HG03039 (cell line): ENCODE results near the gene HNF1B.

ENCODE experiments used
- ATAC-seq: cut with Tn5 transposase; IDR thresholded peaks from one replicate; pipeline ENCODE4 v1.9.1; 2021; ENCODE audit warnings: mild to moderate bottlenecking, moderate library complexity; ENCODE audit not compliant: unreplicated experiment

Gene HNF1B

GRCh38 chr17:37737081-37737480, 7.8 kb downstream of the HNF1B start:
- ATAC-seq = no peak

DNA sequence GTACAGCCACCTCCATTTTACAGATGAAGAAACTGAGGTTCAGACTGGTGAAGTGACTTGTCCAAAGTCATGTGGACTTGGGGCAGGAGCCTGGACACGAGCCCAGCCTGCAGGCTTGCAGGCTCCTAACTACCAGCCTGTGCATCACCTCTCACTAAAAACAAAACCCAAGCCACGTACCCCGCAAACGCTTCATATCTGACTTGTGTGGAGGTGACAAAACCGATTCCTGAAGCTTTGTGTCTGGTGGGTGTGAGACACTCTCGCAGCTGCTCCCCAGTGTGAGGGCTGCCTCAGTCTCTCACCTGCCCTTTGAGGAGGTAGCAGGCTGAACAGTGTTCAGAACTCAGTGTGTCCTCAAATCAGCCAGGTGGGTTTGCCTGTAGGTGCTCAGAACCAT, 8.4 kb downstream of the HNF1B start:
- no peak for ATAC-seq

GRCh38 chr17:37735165-37735564, 9.7 kb downstream of the HNF1B start:
- no peak for ATAC-seq

DNA sequence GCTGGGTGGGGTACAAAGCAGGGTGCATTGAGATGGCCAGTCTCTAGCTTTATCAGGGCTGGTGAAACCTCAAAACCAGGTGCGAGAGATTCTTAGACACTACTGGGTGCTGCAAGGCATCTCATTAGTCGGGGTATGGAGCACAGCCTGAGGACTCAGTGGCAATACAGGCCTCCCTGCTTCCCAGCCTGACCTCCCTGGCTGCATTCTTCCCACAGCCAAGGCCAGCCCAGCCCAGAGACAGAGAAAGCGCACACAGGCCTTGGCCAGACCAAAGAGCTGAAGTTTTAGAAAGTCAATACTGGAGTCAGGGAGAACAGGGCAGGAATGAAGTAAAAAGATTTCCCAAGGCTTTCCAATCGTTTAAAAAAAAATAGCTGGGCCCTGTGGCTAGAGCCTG, 12.5 kb downstream of the HNF1B start:
- ATAC-seq = no peak

DNA sequence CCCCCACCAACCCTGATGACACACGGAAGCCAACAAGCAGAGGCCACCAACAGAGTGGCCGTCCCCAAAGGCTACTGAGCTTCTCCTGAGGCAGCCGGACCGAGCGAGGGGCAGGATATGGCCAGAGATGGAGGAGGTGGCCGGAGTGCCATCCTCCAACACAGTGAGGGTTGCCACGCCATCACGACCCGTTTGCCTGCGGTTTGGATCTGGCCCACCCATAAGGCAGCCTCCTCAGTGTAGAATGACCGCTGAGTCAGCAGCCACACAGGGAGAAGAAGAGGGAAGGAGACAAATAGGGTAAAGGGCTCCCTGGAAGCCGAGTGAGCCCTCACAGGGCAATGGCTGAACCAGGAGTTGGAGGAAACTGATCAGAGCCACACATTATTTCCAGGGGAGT, 13.8 kb downstream of the HNF1B start:
- ATAC-seq = no peak

GRCh38 chr17:37729905-37730304, 15.0 kb downstream of the HNF1B start:
- ATAC-seq = no peak

- ATAC-seq = no peak
Measured at GRCh38 chr17:37726891-37727675, 17.8 kb downstream of the HNF1B start.

DNA sequence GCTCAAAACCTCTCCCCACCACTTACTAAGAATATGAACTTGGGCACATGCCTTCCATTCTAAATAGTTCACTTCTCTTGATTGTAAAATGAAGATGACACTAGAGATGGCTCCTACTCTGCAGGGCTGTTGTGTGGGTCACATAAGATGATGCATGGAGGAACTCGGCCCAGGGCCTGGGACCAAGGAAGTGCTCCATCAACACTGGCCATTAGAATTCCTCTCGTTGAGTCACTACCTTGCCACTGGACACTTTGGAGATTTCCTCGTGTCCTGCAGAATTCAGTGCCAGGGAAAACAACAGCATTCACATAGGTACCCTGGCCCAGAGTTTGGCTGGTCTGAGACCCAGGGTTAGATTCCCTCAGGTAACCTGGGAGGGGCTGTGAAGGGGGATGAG, 18.6 kb downstream of the HNF1B start:
- no peak for ATAC-seq

DNA sequence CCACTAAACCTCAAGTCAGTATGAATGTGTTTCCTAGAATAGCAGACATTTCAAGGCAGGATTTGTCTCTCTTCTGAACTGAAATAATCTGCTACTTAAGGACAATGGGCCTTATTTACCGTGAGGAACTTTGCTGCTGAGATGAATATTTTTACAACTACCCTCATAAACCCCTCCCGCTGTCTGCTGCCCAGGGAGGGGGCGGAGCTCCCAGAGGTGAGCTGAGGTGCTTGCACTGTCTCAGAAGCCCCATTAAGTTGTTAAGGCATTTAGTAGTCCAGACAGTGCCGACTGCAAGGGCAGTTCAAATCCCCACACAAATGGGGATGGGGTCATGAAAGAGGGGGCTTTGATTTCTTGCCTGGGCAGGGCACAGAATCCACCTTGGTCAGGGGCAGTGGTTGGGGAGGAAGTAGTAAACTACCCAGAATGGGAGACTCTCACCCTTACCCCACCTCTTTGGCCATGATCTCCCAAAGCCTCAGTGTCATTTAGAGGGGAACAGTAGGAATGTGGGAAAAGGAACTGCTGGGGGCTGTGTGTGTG, 19.2 kb downstream of the HNF1B start:
- ATAC-seq = no peak

DNA sequence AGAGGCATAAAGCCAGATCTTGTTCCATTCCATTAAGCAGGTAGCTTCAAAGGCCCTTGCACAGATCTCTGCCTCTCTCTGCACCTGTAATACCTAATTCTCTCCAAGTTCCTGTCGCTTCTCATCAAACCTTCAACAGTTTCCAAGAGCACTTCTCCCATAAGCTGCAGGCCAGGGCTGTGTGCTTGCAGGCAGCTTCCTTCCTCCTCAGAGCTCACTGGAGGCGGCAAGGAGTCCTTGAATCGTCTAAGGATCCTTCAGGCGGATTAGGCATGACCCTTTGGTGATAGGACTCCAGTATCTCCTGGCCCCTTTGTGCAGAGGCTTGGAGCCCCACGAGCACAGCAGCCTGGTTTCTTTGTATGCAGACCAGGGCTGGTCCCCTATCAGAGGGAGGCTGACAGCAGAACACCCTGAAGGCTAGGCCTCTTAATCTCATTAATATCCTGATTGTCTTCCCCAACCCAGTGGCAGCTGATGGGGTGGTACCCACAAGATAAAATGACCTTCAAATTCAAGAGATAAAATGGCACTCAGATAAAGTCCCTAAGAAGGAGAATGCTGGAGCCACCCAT, 19.8 kb downstream of the HNF1B start:
- no peak for ATAC-seq

DNA sequence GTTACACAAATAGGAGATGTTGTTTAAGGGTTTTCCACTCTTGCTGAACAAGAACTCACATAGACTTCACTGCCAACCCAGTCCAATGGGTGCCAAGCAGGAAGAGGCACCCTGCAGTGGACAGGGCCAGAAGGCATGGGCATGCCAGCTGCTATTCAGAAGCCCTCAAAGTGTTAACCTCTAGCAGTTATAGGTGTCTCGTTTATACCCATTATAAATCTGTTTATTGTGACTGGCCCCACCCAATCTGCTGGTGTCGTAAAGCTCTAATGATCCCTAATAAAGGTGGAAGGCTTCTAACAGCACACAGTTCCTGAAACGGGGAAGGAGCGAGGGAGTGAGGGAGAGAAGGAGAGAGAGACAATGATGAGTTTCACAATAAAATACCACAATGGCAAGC, 23.9 kb downstream of the HNF1B start:
- no peak for ATAC-seq

GRCh38 chr17:37719866-37720265, 25.0 kb downstream of the HNF1B start:
- ATAC-seq = no peak

DNA sequence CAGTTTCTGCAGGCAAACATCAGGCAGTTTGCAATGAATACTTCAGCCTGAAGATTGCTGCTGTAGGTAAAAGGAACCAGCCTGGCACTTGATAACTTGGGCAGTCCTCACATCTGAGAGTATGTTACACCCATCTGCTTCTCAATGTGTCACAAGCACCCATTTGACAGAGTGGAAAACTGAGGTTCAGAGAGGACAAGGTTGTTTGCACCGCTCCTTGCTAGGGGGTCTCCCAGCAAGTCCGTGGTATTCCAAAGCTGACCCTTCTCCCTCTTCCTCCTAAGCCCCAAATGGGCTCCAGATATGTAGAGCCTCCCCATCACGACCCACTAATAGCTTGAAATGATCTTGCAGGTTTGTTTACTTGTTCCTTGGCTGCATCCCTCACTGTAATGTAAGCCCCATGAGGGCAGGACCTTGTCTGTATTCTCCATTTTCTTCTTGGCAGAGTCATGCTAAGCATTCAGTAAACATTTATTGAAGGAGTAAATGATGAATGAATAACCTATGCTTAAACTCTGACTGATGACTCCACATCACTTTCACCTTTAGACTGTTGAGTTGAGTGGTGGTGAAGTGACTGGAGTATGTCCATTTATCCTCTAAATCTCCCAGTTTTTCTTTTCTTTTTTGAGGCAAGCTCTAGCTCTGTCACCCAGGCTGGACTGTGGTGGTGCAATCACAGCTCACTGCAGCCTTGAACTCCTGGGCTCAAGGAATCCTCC, 26.4 kb downstream of the HNF1B start:
- no peak for ATAC-seq

- no peak for ATAC-seq
Measured at GRCh38 chr17:37717627-37718323, 27.1 kb downstream of the HNF1B start.

GRCh38 chr17:37714897-37715296, 30.0 kb downstream of the HNF1B start:
- no peak for ATAC-seq

DNA sequence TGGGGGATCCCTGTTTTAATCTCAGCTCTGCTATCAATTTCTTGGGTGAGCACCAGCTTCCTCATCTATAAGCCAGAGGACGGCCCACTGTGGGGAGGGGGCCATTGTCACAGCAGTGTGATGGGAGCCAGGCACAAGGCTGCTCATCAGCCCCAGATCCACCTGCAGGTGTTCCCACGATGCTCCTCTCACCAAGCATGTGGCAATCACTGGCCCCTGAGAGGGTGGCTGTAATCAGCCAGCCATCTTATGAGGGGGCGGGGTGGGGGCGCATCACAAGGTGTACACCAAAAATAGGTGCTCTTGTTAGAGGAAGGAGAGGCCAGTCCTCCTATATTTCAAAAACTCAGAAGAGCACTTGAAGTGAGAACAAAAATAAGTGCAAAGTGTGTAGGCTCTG, 31.2 kb downstream of the HNF1B start:
- ATAC-seq = no peak

GRCh38 chr17:37713028-37713431, 31.8 kb downstream of the HNF1B start:
- no peak for ATAC-seq

DNA sequence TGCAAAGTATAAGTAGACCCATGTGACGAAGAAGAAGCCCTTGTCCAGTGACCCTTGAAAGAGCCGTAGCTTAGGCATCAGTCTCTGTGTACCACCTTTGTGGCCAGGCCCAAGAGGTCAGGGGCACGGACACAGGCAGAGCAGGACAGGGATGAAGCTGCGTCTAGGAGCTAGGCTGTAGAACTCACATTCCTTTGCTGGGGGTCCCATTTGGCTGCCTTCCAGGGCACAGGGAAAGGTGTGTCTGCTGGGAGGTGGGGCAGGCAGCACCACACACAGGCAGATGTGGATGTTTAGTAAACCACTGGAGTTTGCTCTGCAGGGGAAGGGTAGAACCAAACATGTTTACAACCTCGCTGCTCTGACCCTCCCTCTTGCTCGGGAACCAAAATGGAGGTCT, 33.7 kb downstream of the HNF1B start:
- no peak for ATAC-seq

DNA sequence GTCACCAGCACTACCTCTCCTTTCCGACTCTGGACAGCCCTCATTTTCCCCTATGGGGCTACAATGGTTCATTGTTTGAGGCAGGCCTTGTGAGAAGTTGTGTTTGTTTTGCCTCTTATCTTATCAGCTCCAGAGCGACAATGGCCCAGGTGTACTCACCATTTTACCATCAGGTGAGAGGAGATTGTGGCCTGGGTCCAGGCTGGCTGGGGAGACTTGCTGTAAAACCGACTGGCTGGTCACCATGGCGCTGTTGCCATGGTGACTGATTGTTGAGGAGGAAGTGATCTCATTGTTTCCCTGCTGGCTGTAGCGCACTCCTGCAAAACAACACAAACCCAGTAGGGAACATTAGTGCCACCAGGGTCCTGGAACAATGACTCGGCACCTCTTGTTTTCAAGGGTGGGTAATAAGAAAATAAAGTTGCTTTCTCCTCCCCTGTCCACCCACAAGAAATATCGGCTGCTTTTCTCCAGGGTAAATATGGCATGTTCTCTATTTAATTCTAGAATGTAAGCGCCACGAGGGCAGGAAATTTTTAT, 34.4 kb downstream of the HNF1B start:
- ATAC-seq = no peak

DNA sequence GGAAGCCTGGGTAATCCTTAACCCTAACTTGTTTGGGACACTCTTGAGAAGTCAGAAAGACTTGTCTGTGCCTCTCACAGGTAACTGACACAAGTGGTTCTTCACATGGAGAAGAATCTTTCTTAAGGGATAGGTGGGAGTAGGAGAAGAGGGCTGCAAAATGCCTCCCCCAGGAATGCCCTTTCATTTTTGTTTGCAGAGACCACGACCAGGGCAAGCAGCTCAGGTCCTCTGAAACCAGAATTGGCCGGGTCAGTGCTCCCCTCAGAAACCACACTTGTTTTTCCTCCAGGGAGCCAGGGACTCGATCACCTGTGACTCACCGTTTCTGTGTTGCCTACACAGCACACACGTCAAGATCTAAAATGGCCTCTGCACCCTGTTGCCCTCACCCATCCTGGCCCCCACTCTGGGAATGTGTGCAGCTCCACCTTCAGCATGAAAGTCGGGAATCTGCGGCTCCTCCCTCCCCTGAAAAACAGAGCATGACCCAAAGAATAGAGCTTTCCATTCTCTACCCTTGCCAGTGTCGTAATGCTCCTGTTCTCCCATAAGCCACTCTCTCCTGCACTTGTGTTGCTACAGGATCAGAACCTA, 36.1 kb downstream of the HNF1B start:
- no peak for ATAC-seq
